Uterus (tissue), 4 donors: ENCODE results near the gene CCDC107. TPM values are rescaled to one million over a fixed set of nuclear protein-coding genes. Genes with fewer than 3 reads are reported as not detected.

Experiments
- DNase-seq, 2 donors: peaks; one replicate each; pipeline ENCODE4 v3.0.0-alpha.2; 2019 to 2020
- H3K27ac ChIP-seq, 2 donors: fragments of 200-600 bp; sonication (generic); 1 replicate in 1 of 2; 2 replicates in 1 of 2; pipeline ENCODE4 v1.5.1; 2016 to 2018
- H3K27me3 ChIP-seq, 2 donors: fragments of 200-600 bp; sonication (generic); one replicate each; pipeline ENCODE4 v1.5.1; 2018 to 2019; ENCODE audit warnings: control low read depth in 1 of 2
- H3K36me3 ChIP-seq, 2 donors: fragments of 200-600 bp; sonication (generic); one replicate each; pipeline ENCODE4 v1.5.1; 2019; ENCODE audit warnings: control low read depth in 1 of 2
- H3K4me1 ChIP-seq, 2 donors: fragments of 200-600 bp; sonication (generic); one replicate each; pipeline ENCODE4 v1.5.1; 2018 to 2019; ENCODE audit warnings: control low read depth in 1 of 2
- H3K4me3 ChIP-seq, 2 donors: fragments of 200-600 bp; sonication (generic); 1 replicate in 1 of 2; 2 replicates in 1 of 2; pipeline ENCODE4 v1.5.1; 2018 to 2019; ENCODE audit warnings: mild to moderate bottlenecking in 1 of 2
- H3K9me3 ChIP-seq, 2 donors: fragments of 200-600 bp; sonication (generic); one replicate each; pipeline ENCODE4 v1.5.1; 2019; ENCODE audit warnings: control low read depth in 1 of 2
- POLR2A ChIP-seq, 2 donors: fragments of 450-650 bp; IDR thresholded peaks; one replicate each; pipeline ENCODE4 v1.6.1; 2016; ENCODE audit warnings: antibody characterized with exemption in 2 of 2, mild to moderate bottlenecking in 1 of 2, moderate library complexity in 1 of 2
- intact Hi-C: fragments of 100-400 bp; cut with DNase I; formaldehyde crosslinking; loops from one replicate; pipeline ENCODE4 v1.15.1; 2023; ENCODE audit warnings: low total_unique reads
- total RNA-seq, 4 donors: library from RNA; depleted of rRNA in 3 of 4; stranded (reverse); fragments of >200 nt in 3 of 4; gene quantifications; one replicate each; pipeline versions ENCODE4 v1.1.0 to v1.2.4, GENCODE V29; 2014 to 2023
- TF ChIP-seq, protein P1 (sequence below), 4 experiments: fragments of 200-600 bp in 2 of 4; fragments of 450-650 bp in 2 of 4; sonication (generic) in 2 of 4; IDR thresholded peaks; one replicate each; pipeline ENCODE4 v1.5.1; 2016 to 2019; ENCODE audit warnings: antibody characterized with exemption in 4 of 4, mild to moderate bottlenecking in 2 of 4, moderate library complexity in 1 of 4
- donor health status: DM: yes; HTN: yes; CAD: no.

CCDC107 gene
- total RNA-seq, 4 donors from 2014 or later: 9.0 to 120 (median 32.1) TPM

DNA sequence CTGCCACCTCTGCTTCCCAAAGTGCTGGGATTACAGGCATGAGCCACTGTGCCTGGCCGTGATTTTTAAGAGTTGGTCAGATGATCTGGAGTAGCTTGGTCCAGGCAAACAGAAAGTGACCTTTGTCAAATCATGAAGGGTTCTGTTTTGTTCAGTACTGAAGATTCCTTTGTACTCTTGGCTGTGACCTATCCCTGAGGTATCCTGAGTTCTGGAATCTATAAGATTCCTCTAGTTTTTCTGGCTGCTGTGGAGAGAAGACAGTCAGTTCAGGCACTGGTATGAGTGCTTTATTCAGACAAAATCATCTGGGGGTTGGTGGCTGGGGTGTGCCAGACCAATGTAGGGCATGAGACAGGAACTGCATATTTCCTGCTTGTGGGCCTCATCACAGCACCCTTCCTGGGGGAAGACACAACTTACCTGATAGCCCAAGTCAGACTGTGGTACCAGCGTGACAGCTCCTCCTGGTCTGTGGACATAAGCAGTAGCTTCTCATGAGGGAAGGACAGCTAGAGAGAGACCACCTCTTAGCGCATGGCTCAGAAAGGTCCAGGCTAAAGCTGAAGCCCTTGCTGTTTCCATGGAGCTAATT, 3.8 kb downstream of the CCDC107 start:
- H3K4me3 ChIP-seq: no peak overlapping the region
- peak overlapping the region; percentile 96 to 99 for H3K27ac ChIP-seq
- no peak for TF ChIP-seq POLR2A (IDR thresholded peaks at IDR 0.05)
- TF ChIP-seq, protein P1, sequence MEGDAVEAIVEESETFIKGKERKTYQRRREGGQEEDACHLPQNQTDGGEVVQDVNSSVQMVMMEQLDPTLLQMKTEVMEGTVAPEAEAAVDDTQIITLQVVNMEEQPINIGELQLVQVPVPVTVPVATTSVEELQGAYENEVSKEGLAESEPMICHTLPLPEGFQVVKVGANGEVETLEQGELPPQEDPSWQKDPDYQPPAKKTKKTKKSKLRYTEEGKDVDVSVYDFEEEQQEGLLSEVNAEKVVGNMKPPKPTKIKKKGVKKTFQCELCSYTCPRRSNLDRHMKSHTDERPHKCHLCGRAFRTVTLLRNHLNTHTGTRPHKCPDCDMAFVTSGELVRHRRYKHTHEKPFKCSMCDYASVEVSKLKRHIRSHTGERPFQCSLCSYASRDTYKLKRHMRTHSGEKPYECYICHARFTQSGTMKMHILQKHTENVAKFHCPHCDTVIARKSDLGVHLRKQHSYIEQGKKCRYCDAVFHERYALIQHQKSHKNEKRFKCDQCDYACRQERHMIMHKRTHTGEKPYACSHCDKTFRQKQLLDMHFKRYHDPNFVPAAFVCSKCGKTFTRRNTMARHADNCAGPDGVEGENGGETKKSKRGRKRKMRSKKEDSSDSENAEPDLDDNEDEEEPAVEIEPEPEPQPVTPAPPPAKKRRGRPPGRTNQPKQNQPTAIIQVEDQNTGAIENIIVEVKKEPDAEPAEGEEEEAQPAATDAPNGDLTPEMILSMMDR (IDR thresholded peaks at IDR 0.05): no peak
- intact Hi-C loops: no loop called here
- peaks cover 0 to 6% of the 10 kb centered on the region in 2 donors for H3K4me1 ChIP-seq
- H3K27me3 ChIP-seq: no peaks in the 10 kb centered on the region
- H3K36me3 ChIP-seq: no peaks in the 10 kb centered on the region
- no peaks in the 10 kb centered on the region for H3K9me3 ChIP-seq
- DNase-seq: no peak

DNA sequence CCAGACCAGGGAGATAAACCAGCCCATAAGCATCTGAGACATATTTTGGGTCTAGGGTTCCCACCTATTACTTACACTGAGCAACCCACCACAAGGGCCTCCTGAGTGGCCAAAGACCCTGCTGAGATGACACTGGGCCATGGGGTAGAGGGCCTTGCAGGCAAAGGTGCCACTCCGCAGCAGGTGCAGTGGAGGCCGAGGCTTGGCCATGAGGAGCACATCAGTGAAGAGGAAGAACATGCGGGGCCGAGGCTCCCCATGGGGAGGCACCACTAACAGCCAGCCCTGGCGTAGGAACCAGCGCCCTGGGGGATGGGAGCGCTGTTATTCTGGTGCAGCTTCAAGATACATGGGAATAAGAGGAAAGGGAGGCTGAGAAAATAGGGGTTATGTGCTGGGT, 4.3 kb downstream of the CCDC107 start:
- Histone ChIP-seq H3K9me3 (no peaks in the 10 kb centered on the region), H3K27me3 (no peaks in the 10 kb centered on the region), H3K36me3 (no peaks in the 10 kb centered on the region), H3K27ac (peak overlapping the region; percentile 96 to 99), H3K4me3 (no peak overlapping the region), H3K4me1 (peaks cover 0 to 6% of the 10 kb centered on the region in 2 donors)
- intact Hi-C loops: no loop called here
- TF ChIP-seq POLR2A (IDR thresholded peaks at IDR 0.05): no peak
- TF ChIP-seq, protein P1 (IDR thresholded peaks at IDR 0.05): no peak
- DNase-seq: no peak

- intact Hi-C loops: no loop called here
Measured at GRCh38 chr9:35664531-35665470, 6.7 kb downstream of the CCDC107 start, which contains the start of gene ARHGEF39. Gene ARHGEF39, minus strand, starts transcription at chr9:35665195. Its CDS starts 26 bp downstream, at chr9:35665169.

GRCh38 chr9:35665471-35665818, 7.4 kb downstream of the CCDC107 start:
- TF ChIP-seq, protein P1 (IDR thresholded peaks at IDR 0.05): no peak
- no peak for TF ChIP-seq POLR2A (IDR thresholded peaks at IDR 0.05)
- peak in 1 of 2 donors; percentile 47 for DNase-seq
- H3K4me3 ChIP-seq: peak overlapping the region; percentile 36 to 52
- peak overlapping the region; percentile 63 to 79 for H3K27ac ChIP-seq
- no peaks in the 10 kb centered on the region for H3K27me3 ChIP-seq
- H3K4me1 ChIP-seq: peaks cover 0 to 6% of the 10 kb centered on the region in 2 donors
- intact Hi-C loops: no loop called here
- H3K36me3 ChIP-seq: no peaks in the 10 kb centered on the region
- no peaks in the 10 kb centered on the region for H3K9me3 ChIP-seq

More at GRCh38 chr9:35664531-35665470, 6.7 kb downstream of the CCDC107 start, which contains the start of gene ARHGEF39:
- Histone ChIP-seq H3K36me3 (no peaks in the 10 kb centered on the region), H3K4me3 (peak within 1 kb of the TSS; percentile 36 to 52), H3K27me3 (no peaks in the 10 kb centered on the region), H3K4me1 (peaks cover 0 to 6% of the 10 kb centered on the region in 2 donors), H3K27ac (peak within 1 kb of the TSS; percentile 63 to 79), H3K9me3 (no peaks in the 10 kb centered on the region)
- DNase-seq: peak; percentile 68 to 81
- TF ChIP-seq, protein P1 (IDR thresholded peaks at IDR 0.05): peak in 1 of 4 experiments; percentile 29
- TF ChIP-seq POLR2A (IDR thresholded peaks at IDR 0.05): peak; percentile 24 to 25

DNA sequence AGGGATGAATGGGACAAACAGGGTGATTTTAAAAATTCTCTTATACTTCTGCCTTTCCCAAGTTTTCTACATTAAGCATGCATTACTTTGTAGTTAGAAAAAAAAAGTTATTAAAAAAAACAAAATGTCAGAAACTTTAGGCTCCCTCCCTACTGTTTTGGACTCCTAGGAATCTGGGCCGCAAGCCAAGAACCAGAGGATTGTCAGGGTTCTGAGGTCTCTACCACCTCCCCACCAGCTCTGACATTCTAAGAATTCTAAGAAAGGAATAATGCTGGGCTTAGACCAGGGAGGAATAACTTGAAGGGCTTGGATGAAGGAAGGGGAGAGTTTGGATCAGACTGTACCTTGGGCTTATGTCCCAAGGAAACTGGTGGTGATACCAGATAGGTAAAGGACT, 8.0 kb downstream of the CCDC107 start:
- no peak for TF ChIP-seq POLR2A (IDR thresholded peaks at IDR 0.05)
- DNase-seq: peak in 1 of 2 donors; percentile 26
- Histone ChIP-seq H3K27me3 (no peaks in the 10 kb centered on the region), H3K27ac (peak overlapping the region in 1 of 2 donors; percentile 63), H3K4me1 (peaks cover 0 to 2% of the 10 kb centered on the region in 2 donors), H3K9me3 (no peaks in the 10 kb centered on the region), H3K4me3 (no peak overlapping the region), H3K36me3 (no peaks in the 10 kb centered on the region)
- intact Hi-C loops: no loop called here
